Activated B cell treated with CpG ODN at 0.5 μM for 24 hours (primary cell): ENCODE measurements around the gene GGA2. TPM values are rescaled to one million over a fixed set of nuclear protein-coding genes. Genes with fewer than 3 reads are reported as not detected.

Experiments used
- ATAC-seq: fragments of 200-7000 bp; cut with Tn5 transposase; one replicate; pipeline ENCODE4 v1.10.0; 2021; ENCODE audit warnings: low read depth, mild to moderate bottlenecking, moderate library complexity
- CTCF ChIA-PET: fragments of 350-600 bp; sonication (Branson Sonifier 250); formaldehyde crosslinking; loops from one replicate; lab custom pipeline; 2021; ENCODE audit warnings: antibody characterized with exemption; lab: Charles Lee
- POLR2A ChIA-PET: fragments of 350-600 bp; sonication (Branson Sonifier 250); formaldehyde crosslinking; loops from one replicate; lab custom pipeline; 2021; ENCODE audit warnings: antibody characterized with exemption; lab: Charles Lee
- DNase-seq: peaks from one replicate; pipeline ENCODE4 v3.0.0; 2022
- H3K27ac Mint-ChIP-seq: one replicate; pipeline ENCODE4 v1.8.0; 2020; ENCODE audit warnings: mixed read lengths
- H3K27me3 Mint-ChIP-seq: one replicate; pipeline ENCODE4 v1.8.0; 2021; ENCODE audit warnings: mixed read lengths
- H3K36me3 Mint-ChIP-seq: one replicate; pipeline ENCODE4 v1.8.0; 2021; ENCODE audit warnings: low read depth, mixed read lengths
- H3K4me1 Mint-ChIP-seq: one replicate; pipeline ENCODE4 v1.8.0; 2021; ENCODE audit warnings: mixed read lengths
- H3K4me3 Mint-ChIP-seq: one replicate; pipeline ENCODE4 v1.8.0; 2020; ENCODE audit warnings: mild to moderate bottlenecking, mixed read lengths
- H3K9me3 Mint-ChIP-seq: one replicate; pipeline ENCODE4 v1.8.0; 2020; ENCODE audit warnings: mixed read lengths
- intact Hi-C: fragments of 100-400 bp; cut with micrococcal nuclease; formaldehyde crosslinking; loops from one replicate; pipeline ENCODE4 v1.15.1; 2024
- total RNA-seq: library from RNA; stranded (reverse); gene quantifications from 2 replicates; pipeline ENCODE4 v1.2.3, GENCODE V29; 2022
- TF ChIP-seq, protein P1 (sequence below): fragments of 200-600 bp; IDR thresholded peaks from one replicate; pipeline ENCODE4 v1.8.0; 2022; ENCODE audit warnings: antibody characterized with exemption, mild to moderate bottlenecking

Gene GGA2, protein sequence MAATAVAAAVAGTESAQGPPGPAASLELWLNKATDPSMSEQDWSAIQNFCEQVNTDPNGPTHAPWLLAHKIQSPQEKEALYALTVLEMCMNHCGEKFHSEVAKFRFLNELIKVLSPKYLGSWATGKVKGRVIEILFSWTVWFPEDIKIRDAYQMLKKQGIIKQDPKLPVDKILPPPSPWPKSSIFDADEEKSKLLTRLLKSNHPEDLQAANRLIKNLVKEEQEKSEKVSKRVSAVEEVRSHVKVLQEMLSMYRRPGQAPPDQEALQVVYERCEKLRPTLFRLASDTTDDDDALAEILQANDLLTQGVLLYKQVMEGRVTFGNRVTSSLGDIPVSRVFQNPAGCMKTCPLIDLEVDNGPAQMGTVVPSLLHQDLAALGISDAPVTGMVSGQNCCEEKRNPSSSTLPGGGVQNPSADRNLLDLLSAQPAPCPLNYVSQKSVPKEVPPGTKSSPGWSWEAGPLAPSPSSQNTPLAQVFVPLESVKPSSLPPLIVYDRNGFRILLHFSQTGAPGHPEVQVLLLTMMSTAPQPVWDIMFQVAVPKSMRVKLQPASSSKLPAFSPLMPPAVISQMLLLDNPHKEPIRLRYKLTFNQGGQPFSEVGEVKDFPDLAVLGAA
- total RNA-seq: 264 and 281 TPM in 2 replicates

DNA sequence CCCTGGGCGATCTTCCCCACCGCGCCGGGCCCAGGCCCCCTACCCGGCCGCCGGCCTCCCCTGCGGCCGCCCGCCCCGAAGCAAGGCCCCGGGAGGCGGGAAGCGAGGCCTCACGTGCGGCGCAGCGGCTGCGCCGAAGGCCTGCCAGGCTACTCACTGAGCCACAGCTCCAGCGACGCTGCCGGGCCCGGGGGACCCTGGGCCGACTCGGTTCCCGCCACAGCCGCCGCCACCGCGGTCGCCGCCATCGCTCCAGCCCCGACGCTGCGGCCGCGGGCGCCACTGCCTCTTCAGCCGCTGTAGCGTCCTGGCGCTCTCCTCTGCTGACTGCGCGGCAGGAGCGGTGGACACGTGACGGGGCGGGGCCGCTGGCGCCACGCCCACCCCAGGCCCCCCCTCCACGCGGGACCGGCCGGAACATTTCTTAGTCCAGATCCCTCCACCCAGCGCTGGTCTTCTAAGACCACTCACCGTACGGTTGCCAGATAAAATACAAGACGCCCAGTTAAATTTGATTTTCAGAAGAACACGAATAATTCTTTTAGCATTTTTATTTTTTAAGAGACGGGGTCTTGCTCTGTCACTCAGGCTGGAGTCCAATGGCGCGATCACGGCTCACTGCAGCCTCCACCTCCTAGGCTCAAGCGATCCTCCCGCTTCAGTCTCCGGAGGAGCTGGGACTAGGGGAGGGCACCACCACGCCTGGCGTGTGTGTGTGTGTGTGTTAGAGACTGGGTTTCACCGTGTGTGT lies at the start of gene GGA2:
TSS of gene GGA2 (minus strand) at position 331 of the 751 bp plus-strand sequence. CDS start at position 248, 83 bp downstream.
- peaks cover 59% of the 10 kb centered on the region for H3K4me1 Mint-ChIP-seq

DNA sequence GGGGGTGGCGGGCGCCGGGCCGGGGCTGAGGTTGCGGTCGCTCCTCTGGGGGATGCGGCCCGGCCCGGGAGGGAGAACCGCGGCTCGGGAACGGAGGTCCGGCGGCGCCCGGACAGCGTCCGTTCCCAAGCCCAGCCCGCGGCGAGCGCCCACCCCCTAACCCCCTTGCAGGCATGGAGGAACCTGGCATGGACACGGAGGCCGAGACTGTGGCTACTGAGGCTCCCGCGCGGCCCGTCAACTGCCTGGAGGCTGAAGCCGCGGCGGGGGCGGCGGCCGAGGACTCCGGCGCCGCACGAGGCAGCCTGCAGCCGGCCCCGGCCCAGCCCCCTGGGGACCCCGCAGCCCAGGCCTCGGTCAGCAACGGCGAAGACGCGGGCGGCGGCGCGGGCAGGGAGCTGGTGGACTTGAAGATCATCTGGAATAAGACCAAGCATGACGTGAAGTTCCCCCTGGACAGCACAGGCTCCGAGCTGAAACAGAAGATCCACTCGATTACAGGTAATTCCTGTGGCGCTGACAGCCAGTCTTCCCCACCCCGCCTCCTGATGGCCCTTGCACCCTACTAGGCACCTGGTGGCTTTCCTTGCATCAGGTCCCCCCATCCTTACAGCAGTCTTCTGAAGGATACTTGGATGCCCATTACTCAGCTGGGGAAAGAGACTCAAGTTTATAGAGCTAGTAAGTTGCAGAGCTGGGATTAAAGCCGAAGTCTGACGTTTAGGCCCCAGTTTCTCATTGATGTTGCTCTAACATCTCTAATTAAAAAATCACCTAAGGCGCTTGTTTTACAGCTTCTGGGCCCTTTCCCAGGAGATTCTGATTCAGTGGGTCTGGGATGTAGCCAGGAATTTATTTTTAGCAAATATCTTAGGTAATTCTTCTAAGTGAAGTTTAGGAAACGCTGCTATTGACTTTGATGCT lies 47.7 kb upstream of the GGA2 start:
- ChIA-PET CTCF (interaction anchor here (0.8 to 2.8 kb wide), 4 partner anchors 13 to 52 kb away, joined by 3 to 28 read pairs (median 8); partner anchors contain the start of gene NDUFAB1), POLR2A (interaction anchor here (0.7 to 2.1 kb wide), 16 partner anchors 13 to 1605 kb away, joined by 3 to 15 read pairs (median 5); partner anchors contain the start of genes GGA2, NDUFAB1 and UQCRC2)
- H3K4me1 Mint-ChIP-seq: peaks cover 30% of the 10 kb centered on the region

More for the DNA sequence above, at the start of gene GGA2:
- ChIA-PET POLR2A (interaction anchor here (0.6 to 8.1 kb wide), 9 partner anchors 9 to 57 kb away, joined by 4 to 209 read pairs (median 7); partner anchors contain the start of genes COG7, EARS2 and UBFD1), CTCF (interaction anchor here (1.5 to 2.4 kb wide), 2 partner anchors 74 to 86 kb away, joined by 5 to 7 read pairs; no protein-coding TSS in a partner anchor)
- intact Hi-C loops: no loop called here
- TF ChIP-seq, protein P1, sequence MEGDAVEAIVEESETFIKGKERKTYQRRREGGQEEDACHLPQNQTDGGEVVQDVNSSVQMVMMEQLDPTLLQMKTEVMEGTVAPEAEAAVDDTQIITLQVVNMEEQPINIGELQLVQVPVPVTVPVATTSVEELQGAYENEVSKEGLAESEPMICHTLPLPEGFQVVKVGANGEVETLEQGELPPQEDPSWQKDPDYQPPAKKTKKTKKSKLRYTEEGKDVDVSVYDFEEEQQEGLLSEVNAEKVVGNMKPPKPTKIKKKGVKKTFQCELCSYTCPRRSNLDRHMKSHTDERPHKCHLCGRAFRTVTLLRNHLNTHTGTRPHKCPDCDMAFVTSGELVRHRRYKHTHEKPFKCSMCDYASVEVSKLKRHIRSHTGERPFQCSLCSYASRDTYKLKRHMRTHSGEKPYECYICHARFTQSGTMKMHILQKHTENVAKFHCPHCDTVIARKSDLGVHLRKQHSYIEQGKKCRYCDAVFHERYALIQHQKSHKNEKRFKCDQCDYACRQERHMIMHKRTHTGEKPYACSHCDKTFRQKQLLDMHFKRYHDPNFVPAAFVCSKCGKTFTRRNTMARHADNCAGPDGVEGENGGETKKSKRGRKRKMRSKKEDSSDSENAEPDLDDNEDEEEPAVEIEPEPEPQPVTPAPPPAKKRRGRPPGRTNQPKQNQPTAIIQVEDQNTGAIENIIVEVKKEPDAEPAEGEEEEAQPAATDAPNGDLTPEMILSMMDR: no peak
- peak within 1 kb of the TSS; percentile 95 for H3K27ac Mint-ChIP-seq
- DNase-seq (peak; percentile 77), ATAC-seq (peak; percentile 75)
- peak within 1 kb of the TSS; percentile 90 for H3K4me3 Mint-ChIP-seq
- H3K9me3 Mint-ChIP-seq: no peaks in the 10 kb centered on the region
- no peaks in the 10 kb centered on the region for H3K27me3 Mint-ChIP-seq
- peaks cover 20% of the 10 kb centered on the region for H3K36me3 Mint-ChIP-seq

DNA sequence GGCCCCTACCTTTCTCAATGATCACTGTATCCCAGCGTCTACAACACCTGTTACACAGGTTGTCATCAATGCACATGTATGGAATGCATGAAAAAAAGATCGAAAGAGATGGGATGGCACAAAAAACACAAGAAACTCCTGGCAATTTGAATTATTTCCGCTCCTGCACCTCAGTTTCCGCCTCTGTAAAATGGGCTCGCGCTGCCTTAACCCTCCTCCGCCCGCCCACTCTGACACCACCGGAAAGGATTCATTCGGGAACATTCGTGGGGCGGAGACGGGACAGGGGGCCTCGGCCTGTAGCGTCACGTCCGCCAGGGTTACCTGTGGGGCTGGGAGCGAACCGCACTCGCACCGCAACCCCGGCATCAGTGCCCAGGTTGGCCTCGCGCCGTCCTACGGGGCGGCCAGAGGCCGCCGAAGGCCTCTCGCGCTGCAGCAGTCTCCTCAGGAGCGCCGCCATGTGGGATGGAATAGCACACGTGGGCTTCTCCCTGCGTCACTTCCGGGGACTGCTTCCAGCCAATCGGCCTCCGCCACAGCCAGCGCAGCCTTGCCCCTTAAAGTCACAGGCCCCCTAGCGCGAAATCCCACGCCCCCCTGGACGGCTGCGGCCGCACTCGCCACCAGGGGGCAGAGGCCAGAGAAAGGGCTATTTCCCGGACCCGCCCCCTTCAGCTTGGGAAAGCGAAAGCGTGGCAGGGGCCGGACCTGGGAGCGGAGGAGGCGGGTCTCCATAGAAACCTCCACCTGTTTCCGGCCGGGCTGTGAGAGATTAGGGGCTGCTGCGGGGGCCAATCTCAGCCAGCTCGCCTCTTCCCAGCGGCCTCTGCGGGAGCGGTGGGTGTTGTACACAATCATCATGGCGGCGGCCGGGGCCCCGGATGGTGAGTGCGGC lies 46.8 kb upstream of the GGA2 start, which contains the start of the genes EARS2 and UBFD1:
TSS of gene EARS2 (minus strand) at position 470 of the 898 bp plus-strand sequence. CDS start at position 463, 7 bp downstream.
TSS of gene UBFD1 (plus strand) at position 847 of the 898 bp plus-strand sequence. CDS start at position 863, 16 bp downstream.
- no peaks in the 10 kb centered on the region for H3K27me3 Mint-ChIP-seq
- DNase-seq (peak; percentile 98), ATAC-seq (peak; percentile 89)
- peak within 1 kb of the TSS; percentile 89 for H3K27ac Mint-ChIP-seq
- peaks cover 35% of the 10 kb centered on the region for H3K36me3 Mint-ChIP-seq
- POLR2A ChIA-PET: interaction anchor here (0.5 to 2.1 kb wide), 12 partner anchors 13 to 1604 kb away, joined by 3 to 15 read pairs (median 6); partner anchors contain the start of genes GGA2, NDUFAB1 and UQCRC2
- TF ChIP-seq, protein P1: no peak
- peak within 1 kb of the TSS; percentile 93 for H3K4me3 Mint-ChIP-seq
- H3K9me3 Mint-ChIP-seq: no peaks in the 10 kb centered on the region
- peaks cover 30% of the 10 kb centered on the region for H3K4me1 Mint-ChIP-seq
- CTCF ChIA-PET: interaction anchor here (0.8 to 2.8 kb wide), 6 partner anchors 14 to 121 kb away, joined by 3 to 28 read pairs (median 4); partner anchors contain the start of gene NDUFAB1
- intact Hi-C loops: loop anchor here (1.0 to 2.0 kb wide), 8 partner anchors 39 to 982 kb away; partner anchors contain the start of genes COG7, DCTN5, NDUFAB1 and PALB2

More for the DNA sequence above, 47.7 kb upstream of the GGA2 start:
- Mint-ChIP-seq H3K4me3 (peak overlapping the region; percentile 93), H3K27me3 (no peaks in the 10 kb centered on the region), H3K36me3 (peaks cover 41% of the 10 kb centered on the region), H3K27ac (peak overlapping the region; percentile 89), H3K9me3 (no peaks in the 10 kb centered on the region)
- TF ChIP-seq, protein P1: no peak
- no peak for ATAC-seq
- no peak for DNase-seq
- intact Hi-C loops: loop anchor here (1.0 to 2.0 kb wide), 8 partner anchors 38 to 981 kb away; partner anchors contain the start of genes COG7, DCTN5, NDUFAB1 and PALB2
